ENCODE measurements around the gene ITGB5.

ITGB5 gene

GRCh38 chr3:124814620-124815421 is 72.3 kb downstream of the ITGB5 start:
- DNase-seq (ENCODE audit: low read depth in 1 of 2, low spot score in 1 of 2): no peak

GRCh38 chr3:124813541-124813940 is 73.6 kb downstream of the ITGB5 start:
- no peak for DNase-seq (ENCODE audit: low read depth in 1 of 2, low spot score in 1 of 2)

GRCh38 chr3:124812291-124813265 is 74.6 kb downstream of the ITGB5 start:
- DNase-seq (ENCODE audit: low read depth in 1 of 2, low spot score in 1 of 2): no peak

GRCh38 chr3:124811436-124811835 is 75.7 kb downstream of the ITGB5 start:
- no peak for DNase-seq (ENCODE audit: low read depth in 1 of 2, low spot score in 1 of 2)

- DNase-seq (ENCODE audit: low read depth in 1 of 2, low spot score in 1 of 2): no peak
Observed at GRCh38 chr3:124810970-124811369, 76.2 kb downstream of the ITGB5 start.

- no peak for DNase-seq (ENCODE audit: low read depth in 1 of 2, low spot score in 1 of 2)
Observed at GRCh38 chr3:124809039-124809438, 78.1 kb downstream of the ITGB5 start.

GRCh38 chr3:124805671-124806070 is 81.5 kb downstream of the ITGB5 start:
- DNase-seq (ENCODE audit: low read depth in 1 of 2, low spot score in 1 of 2): no peak

- no peak for DNase-seq (ENCODE audit: low read depth in 1 of 2, low spot score in 1 of 2)
Observed at GRCh38 chr3:124804875-124805274, 82.3 kb downstream of the ITGB5 start.

GRCh38 chr3:124802702-124803101 is 84.5 kb downstream of the ITGB5 start:
- DNase-seq (ENCODE audit: low read depth in 1 of 2, low spot score in 1 of 2): no peak

- DNase-seq (ENCODE audit: low read depth in 1 of 2, low spot score in 1 of 2): no peak
Observed at GRCh38 chr3:124802061-124802698, 85.0 kb downstream of the ITGB5 start.

GRCh38 chr3:124800511-124801258 is 86.5 kb downstream of the ITGB5 start:
- DNase-seq (ENCODE audit: low read depth in 1 of 2, low spot score in 1 of 2): no peak

GRCh38 chr3:124800076-124800475 is 87.1 kb downstream of the ITGB5 start:
- DNase-seq (ENCODE audit: low read depth in 1 of 2, low spot score in 1 of 2): no peak

- no peak for DNase-seq (ENCODE audit: low read depth in 1 of 2, low spot score in 1 of 2)
Observed at GRCh38 chr3:124799676-124800075, 87.5 kb downstream of the ITGB5 start.

- no peak for DNase-seq (ENCODE audit: low read depth in 1 of 2, low spot score in 1 of 2)
Observed at GRCh38 chr3:124797426-124797945, 89.7 kb downstream of the ITGB5 start.

GRCh38 chr3:124796477-124796876 is 90.7 kb downstream of the ITGB5 start:
- DNase-seq (ENCODE audit: low read depth in 1 of 2, low spot score in 1 of 2): no peak

GRCh38 chr3:124793054-124793739 is 94.0 kb downstream of the ITGB5 start:
- DNase-seq (ENCODE audit: low read depth in 1 of 2, low spot score in 1 of 2): no peak

- DNase-seq (ENCODE audit: low read depth in 1 of 2, low spot score in 1 of 2): no peak
Observed at GRCh38 chr3:124792341-124793040, 94.7 kb downstream of the ITGB5 start.

- no peak for DNase-seq (ENCODE audit: low read depth in 1 of 2, low spot score in 1 of 2)
Observed at GRCh38 chr3:124791639-124792151, 95.5 kb downstream of the ITGB5 start.

- DNase-seq (ENCODE audit: low read depth in 1 of 2, low spot score in 1 of 2): no peak
Observed at GRCh38 chr3:124791142-124791541, 96.0 kb downstream of the ITGB5 start.

All from stimulated activated CD4-positive, alpha-beta T cell treated with anti-CD3 and anti-CD28 coated beads, Interleukin-15, amount 100 ng/mL, for 1 hour (primary cell).